GM06990 (cell line): ENCODE measurements around the gene MOGAT3.

Experiments used
- DNase-seq: peaks from one replicate; pipeline ENCODE4 v3.0.0-alpha.2; 2011; ENCODE audit not compliant: insufficient read length; ENCODE audit errors: extremely low read depth
- H3K27me3 ChIP-seq: replicated peaks from 2 replicates; pipeline ENCODE4 v1.6.0; 2011; ENCODE audit warnings: low read length; ENCODE audit not compliant: control insufficient read depth, insufficient read depth
- H3K36me3 ChIP-seq: 2 replicates; pipeline ENCODE4 v1.5.1; 2011; ENCODE audit warnings: low read length; ENCODE audit not compliant: control insufficient read depth, insufficient read depth
- H3K4me3 ChIP-seq: replicated peaks from 2 replicates; pipeline ENCODE4 v1.5.1; 2011; ENCODE audit warnings: low read depth, mild to moderate bottlenecking, control low read depth, low read length
- TF ChIP-seq, protein P1 (sequence below): IDR thresholded peaks from 2 replicates; pipeline ENCODE4 v1.5.1; 2011; ENCODE audit warnings: low read length, control low read depth, mild to moderate bottlenecking, inconsistent platforms; ENCODE audit not compliant: insufficient read depth, poor library complexity, severe bottlenecking

Gene MOGAT3

DNA sequence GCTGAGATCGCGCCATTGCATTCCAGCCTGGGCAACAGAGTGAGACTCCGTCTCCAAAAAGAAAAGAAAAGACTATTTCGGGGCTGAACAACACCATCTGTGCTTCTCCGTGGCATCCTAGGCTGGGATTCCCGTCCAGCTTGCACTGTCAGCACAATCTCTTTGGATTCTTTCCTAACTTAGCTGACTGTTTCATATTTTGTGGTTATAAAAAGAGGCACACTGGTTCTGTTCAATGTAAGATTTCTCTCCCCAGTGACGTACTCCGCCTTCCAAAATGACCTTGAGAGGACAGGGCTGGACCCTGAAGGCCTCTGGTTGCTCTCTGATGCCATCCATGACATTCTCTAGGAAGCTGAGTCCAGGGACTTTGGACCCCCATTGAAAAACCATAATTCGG lies 25.9 kb upstream of the MOGAT3 start:
- no peak for DNase-seq
- H3K4me3 ChIP-seq, result no peak overlapping the region
- TF ChIP-seq, protein P1, sequence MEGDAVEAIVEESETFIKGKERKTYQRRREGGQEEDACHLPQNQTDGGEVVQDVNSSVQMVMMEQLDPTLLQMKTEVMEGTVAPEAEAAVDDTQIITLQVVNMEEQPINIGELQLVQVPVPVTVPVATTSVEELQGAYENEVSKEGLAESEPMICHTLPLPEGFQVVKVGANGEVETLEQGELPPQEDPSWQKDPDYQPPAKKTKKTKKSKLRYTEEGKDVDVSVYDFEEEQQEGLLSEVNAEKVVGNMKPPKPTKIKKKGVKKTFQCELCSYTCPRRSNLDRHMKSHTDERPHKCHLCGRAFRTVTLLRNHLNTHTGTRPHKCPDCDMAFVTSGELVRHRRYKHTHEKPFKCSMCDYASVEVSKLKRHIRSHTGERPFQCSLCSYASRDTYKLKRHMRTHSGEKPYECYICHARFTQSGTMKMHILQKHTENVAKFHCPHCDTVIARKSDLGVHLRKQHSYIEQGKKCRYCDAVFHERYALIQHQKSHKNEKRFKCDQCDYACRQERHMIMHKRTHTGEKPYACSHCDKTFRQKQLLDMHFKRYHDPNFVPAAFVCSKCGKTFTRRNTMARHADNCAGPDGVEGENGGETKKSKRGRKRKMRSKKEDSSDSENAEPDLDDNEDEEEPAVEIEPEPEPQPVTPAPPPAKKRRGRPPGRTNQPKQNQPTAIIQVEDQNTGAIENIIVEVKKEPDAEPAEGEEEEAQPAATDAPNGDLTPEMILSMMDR, result no peak
- peaks cover 11% of the 10 kb centered on the region for H3K36me3 ChIP-seq
- no peaks in the 10 kb centered on the region for H3K27me3 ChIP-seq

- Histone ChIP-seq H3K27me3 (no peaks in the 10 kb centered on the region), H3K4me3 (no peak overlapping the region), H3K36me3 (peaks cover 11% of the 10 kb centered on the region)
- TF ChIP-seq, protein P1, result no peak
- no peak for DNase-seq
Observed at GRCh38 chr7:101225650-101226049, 24.8 kb upstream of the MOGAT3 start.

DNA sequence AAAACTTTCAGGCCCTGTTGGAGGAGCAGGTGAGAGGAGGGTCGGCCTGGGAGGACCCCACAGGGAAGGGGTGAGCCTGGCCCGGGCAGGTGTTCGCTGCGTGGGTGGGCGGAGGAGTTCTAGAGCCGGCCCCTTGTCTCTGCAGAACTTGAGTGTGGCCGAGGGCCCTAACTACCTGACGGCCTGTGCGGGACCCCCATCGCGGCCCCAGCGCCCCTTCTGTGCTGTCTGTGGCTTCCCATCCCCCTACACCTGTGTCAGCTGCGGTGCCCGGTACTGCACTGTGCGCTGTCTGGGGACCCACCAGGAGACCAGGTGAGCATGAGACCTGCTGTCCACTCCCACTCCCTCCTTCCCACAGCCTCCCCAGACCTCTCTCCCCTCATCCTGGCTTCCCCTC lies 22.7 kb upstream of the MOGAT3 start:
- Histone ChIP-seq H3K36me3 (peaks cover 10% of the 10 kb centered on the region), H3K27me3 (no peaks in the 10 kb centered on the region), H3K4me3 (no peak overlapping the region)
- DNase-seq, result no peak
- TF ChIP-seq, protein P1, result no peak

- TF ChIP-seq, protein P1, result no peak
- Histone ChIP-seq H3K4me3 (no peak overlapping the region), H3K27me3 (no peaks in the 10 kb centered on the region), H3K36me3 (peaks cover 10% of the 10 kb centered on the region)
- DNase-seq, result no peak
Observed at GRCh38 chr7:101222275-101222830, 21.5 kb upstream of the MOGAT3 start.

- TF ChIP-seq, protein P1, result no peak
- DNase-seq, result no peak
- no peak overlapping the region for H3K4me3 ChIP-seq
- H3K36me3 ChIP-seq, result peaks cover 10% of the 10 kb centered on the region
- H3K27me3 ChIP-seq, result no peaks in the 10 kb centered on the region
Observed at GRCh38 chr7:101220295-101220694, 19.5 kb upstream of the MOGAT3 start.
